ENCODE results near the gene EVPLL. TPM values are rescaled to one million over a fixed set of nuclear protein-coding genes. Genes with fewer than 3 reads are reported as not detected.

Gene EVPLL
- total and polyA plus RNA-seq, 9 donors, result not detected

- no peak for TF ChIP-seq POLR2A (IDR thresholded peaks at IDR 0.05)
- no peak for TF ChIP-seq CTCF (IDR thresholded peaks at IDR 0.05)
- no peak for TF ChIP-seq EP300 (IDR thresholded peaks at IDR 0.05)
- H3K4me1 ChIP-seq (ENCODE audit: insufficient read depth), result peaks cover 3% of the 10 kb centered on the region
- 63 to 71% (median 69%) methylated on average over 15 of the region's 15 CpGs for WGBS, 3 donors
Measured at GRCh38 chr17:18361837-18362697, 15.5 kb upstream of the EVPLL start.

GRCh38 chr17:18362698-18363100 lies 14.9 kb upstream of the EVPLL start:
- Histone ChIP-seq H3K4me3 (peak overlapping the region; percentile 79), H3K27ac (peak overlapping the region; percentile 63 to 64), H3K4me1 (ENCODE audit: insufficient read depth) (peaks cover 3% of the 10 kb centered on the region), H3K36me3 (no peaks in the 10 kb centered on the region), H3K27me3 (no peaks in the 10 kb centered on the region), H3K9me3 (no peaks in the 10 kb centered on the region)
- no peak for TF ChIP-seq POLR2A (IDR thresholded peaks at IDR 0.05)
- TF ChIP-seq CTCF (IDR thresholded peaks at IDR 0.05), result no peak
- no peak for TF ChIP-seq EP300 (IDR thresholded peaks at IDR 0.05)
- 7 to 12% (median 12%) methylated on average over 14 of the region's 14 CpGs for WGBS, 3 donors
- peak; percentile 52 to 82 (median 59) for DNase-seq
- intact Hi-C loops (cut with DNase I), result no loop called here

More at GRCh38 chr17:18361837-18362697, 15.5 kb upstream of the EVPLL start:
- Histone ChIP-seq H3K27ac (no peak overlapping the region), H3K4me3 (no peak overlapping the region), H3K36me3 (no peaks in the 10 kb centered on the region), H3K9me3 (no peaks in the 10 kb centered on the region), H3K27me3 (no peaks in the 10 kb centered on the region)
- DNase-seq, result no peak
- intact Hi-C loops (cut with DNase I), result no loop called here

GRCh38 chr17:18363101-18364049 lies 14.2 kb upstream of the EVPLL start, which contains the start of gene SHMT1:
Gene SHMT1, minus strand, starts transcription at chr17:18363550. Its CDS starts 7,569 bp downstream, at chr17:18355981.
- Histone ChIP-seq H3K27ac (peak within 1 kb of the TSS; percentile 63 to 64), H3K27me3 (no peaks in the 10 kb centered on the region), H3K4me1 (ENCODE audit: insufficient read depth) (peaks cover 3% of the 10 kb centered on the region), H3K4me3 (peak within 1 kb of the TSS; percentile 79), H3K9me3 (no peaks in the 10 kb centered on the region), H3K36me3 (no peaks in the 10 kb centered on the region)
- peak; percentile 92 to 96 (median 94) for DNase-seq
- intact Hi-C loops (cut with DNase I), result no loop called here
- no peak for TF ChIP-seq POLR2A (IDR thresholded peaks at IDR 0.05)
- no peak for TF ChIP-seq EP300 (IDR thresholded peaks at IDR 0.05)
- TF ChIP-seq CTCF (IDR thresholded peaks at IDR 0.05), result no peak
- 0 to 1% (median 0%) methylated on average over 42 to 76 of the region's 76 CpGs for WGBS, 3 donors

- H3K9me3 ChIP-seq, result no peaks in the 10 kb centered on the region
- TF ChIP-seq EP300 (IDR thresholded peaks at IDR 0.05) (no peak), POLR2A (IDR thresholded peaks at IDR 0.05) (no peak), CTCF (IDR thresholded peaks at IDR 0.05) (no peak)
- peaks cover 3% of the 10 kb centered on the region for H3K4me1 ChIP-seq (ENCODE audit: insufficient read depth)
- no peaks in the 10 kb centered on the region for H3K27me3 ChIP-seq
- H3K36me3 ChIP-seq, result no peaks in the 10 kb centered on the region
- intact Hi-C loops (cut with DNase I), result no loop called here
- DNase-seq, result no peak
- 74 to 84% (median 75%) methylated on average over 6 of the region's 6 CpGs for WGBS, 3 donors
- peak overlapping the region in 1 of 2 donors; percentile 27 for H3K27ac ChIP-seq
- H3K4me3 ChIP-seq, result no peak overlapping the region
Measured at GRCh38 chr17:18364166-18364565, 13.4 kb upstream of the EVPLL start.

Data from ovary (tissue), 9 donors.